H1 (cell line): ENCODE data around the gene SH3PXD2B. TPM values are rescaled to one million over a fixed set of nuclear protein-coding genes. Genes with fewer than 3 reads are reported as not detected.

Experiments
- CBX8 ChIP-seq: fragments of 300-800, 300-1000 bp; sonication (generic); IDR thresholded peaks from 2 replicates; pipeline ENCODE4 v1.7.1; 2016; ENCODE audit warnings: low read depth, low read length, borderline replicate concordance
- CHD1 ChIP-seq: IDR thresholded peaks from 2 replicates; pipeline ENCODE4 v1.6.1; 2012; ENCODE audit warnings: low read depth, low read length, improper control_type of control experiment
- SP1 ChIP-seq: IDR thresholded peaks from 2 replicates; pipeline ENCODE4 v1.6.1; 2011; ENCODE audit warnings: low read depth, low read length
- SP4 ChIP-seq: IDR thresholded peaks from 2 replicates; pipeline ENCODE4 v1.6.1; 2012; ENCODE audit warnings: low read length, inconsistent platforms
- polyA plus RNA-seq, 7 experiments: library from polyadenylated mRNA; depleted of rRNA in 3 of 7; stranded (reverse) in 5 of 7; unstranded in 2 of 7; fragments of >200 nt in 5 of 7; fragments of 200-250 nt in 2 of 7; gene quantifications; 1 replicate in 5 of 7; 2 replicates in 1 of 7; 4 replicates in 1 of 7; pipeline versions ENCODE4 v1.2.1 to v1.2.3, GENCODE V29; 2011 to 2013; ENCODE audit warnings: missing spikeins in 2 of 7, mixed read lengths in 2 of 7
- total RNA-seq: library from RNA; stranded (reverse); fragmentation: NEBNext Ultra II Directional; extraction: Animal tissue kit (Norgen Biotek cat#: 25700); gene quantifications from 2 replicates; pipeline ENCODE4 v1.2.1, GENCODE V29; 2021
- TF ChIP-seq, protein P1 (sequence below), 3 experiments: IDR thresholded peaks; 1 replicate in 2 of 3; 2 replicates in 1 of 3; pipeline versions ENCODE4 v1.5.1 to v1.6.1; 2011; ENCODE audit warnings: low read length in 3 of 3, mild to moderate bottlenecking in 3 of 3, inconsistent platforms in 2 of 3, low read depth in 1 of 3, moderate library complexity in 1 of 3; ENCODE audit not compliant: insufficient read depth in 1 of 3; ENCODE audit errors: control extremely low read depth in 1 of 3

The SH3PXD2B gene
- total and polyA plus RNA-seq, 2 of the 8 experiments (the other 6 are each of a cell fraction or from before 2014, with no cell fraction given): 32.9 to 72.9 TPM

DNA sequence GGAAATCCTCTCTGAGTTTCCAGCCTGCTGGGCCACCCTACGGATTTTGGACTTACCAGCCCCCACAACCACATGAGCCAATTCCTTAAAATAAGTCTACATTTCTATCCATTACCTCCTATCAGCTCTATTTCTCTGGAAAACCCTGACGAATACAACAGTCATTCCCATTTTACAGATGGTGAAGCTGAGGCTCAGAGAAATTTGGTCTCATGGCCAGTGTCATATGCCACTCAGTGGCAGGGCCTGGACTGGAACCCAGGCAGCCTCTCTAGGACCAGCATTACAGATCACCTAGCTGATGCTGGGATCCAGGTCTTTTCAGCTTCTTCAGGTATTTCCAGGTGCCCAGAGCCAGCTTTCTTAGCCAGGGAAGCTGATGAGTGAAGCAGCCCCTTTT is 45.0 kb upstream of the SH3PXD2B start (continued):
- TF ChIP-seq, protein P1, sequence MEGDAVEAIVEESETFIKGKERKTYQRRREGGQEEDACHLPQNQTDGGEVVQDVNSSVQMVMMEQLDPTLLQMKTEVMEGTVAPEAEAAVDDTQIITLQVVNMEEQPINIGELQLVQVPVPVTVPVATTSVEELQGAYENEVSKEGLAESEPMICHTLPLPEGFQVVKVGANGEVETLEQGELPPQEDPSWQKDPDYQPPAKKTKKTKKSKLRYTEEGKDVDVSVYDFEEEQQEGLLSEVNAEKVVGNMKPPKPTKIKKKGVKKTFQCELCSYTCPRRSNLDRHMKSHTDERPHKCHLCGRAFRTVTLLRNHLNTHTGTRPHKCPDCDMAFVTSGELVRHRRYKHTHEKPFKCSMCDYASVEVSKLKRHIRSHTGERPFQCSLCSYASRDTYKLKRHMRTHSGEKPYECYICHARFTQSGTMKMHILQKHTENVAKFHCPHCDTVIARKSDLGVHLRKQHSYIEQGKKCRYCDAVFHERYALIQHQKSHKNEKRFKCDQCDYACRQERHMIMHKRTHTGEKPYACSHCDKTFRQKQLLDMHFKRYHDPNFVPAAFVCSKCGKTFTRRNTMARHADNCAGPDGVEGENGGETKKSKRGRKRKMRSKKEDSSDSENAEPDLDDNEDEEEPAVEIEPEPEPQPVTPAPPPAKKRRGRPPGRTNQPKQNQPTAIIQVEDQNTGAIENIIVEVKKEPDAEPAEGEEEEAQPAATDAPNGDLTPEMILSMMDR (IDR thresholded peaks at IDR 0.05; ENCODE audit: control extremely low read depth in 1 of 3, insufficient read depth in 1 of 3, low read depth in 1 of 3, low read length in 3 of 3): no peak
- no peak for TF ChIP-seq CHD1
- no peak for TF ChIP-seq SP4
- TF ChIP-seq SP1: no peak
- TF ChIP-seq CBX8: no peak
